Measurements from ENCODE around the gene GAK. TPM values are rescaled to one million over a fixed set of nuclear protein-coding genes. Genes with fewer than 3 reads are reported as not detected.

Gene GAK
- total RNA-seq, 1 donor from 2014 or later, result 146 TPM

DNA sequence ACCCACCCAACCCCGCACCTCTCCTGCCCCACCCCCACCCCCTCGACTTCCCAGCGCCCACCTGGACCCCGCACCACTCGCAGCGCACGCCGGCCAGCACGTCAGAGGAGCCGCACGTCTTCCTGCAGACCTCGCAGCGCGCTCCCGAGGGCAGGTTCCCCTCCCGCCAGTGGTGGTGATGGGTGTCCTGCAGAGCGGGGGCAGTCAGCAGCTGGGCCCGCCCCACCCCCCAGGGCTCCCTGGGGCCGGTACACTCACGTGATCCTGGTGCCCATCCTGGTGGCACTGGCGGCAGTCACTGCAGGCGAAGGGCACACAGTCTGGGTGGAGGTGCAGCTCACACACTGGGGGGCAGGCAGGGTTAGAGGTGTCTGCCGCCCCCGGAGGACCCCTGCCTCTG lies 36.1 kb upstream of the GAK start:
- H3K27ac Mint-ChIP-seq, result no peak overlapping the region
- no peaks in the 10 kb centered on the region for H3K4me1 Mint-ChIP-seq (ENCODE audit: low read depth)
- no peak for DNase-seq (ENCODE audit: low spot score)
- intact Hi-C loops (cut with micrococcal nuclease), result no loop called here
- no peaks in the 10 kb centered on the region for H3K27me3 Mint-ChIP-seq (ENCODE audit: insufficient read depth)
- no peaks in the 10 kb centered on the region for H3K9me3 Mint-ChIP-seq
- H3K4me3 Mint-ChIP-seq, result no peak overlapping the region
- H3K36me3 Mint-ChIP-seq (ENCODE audit: low read depth), result no peaks in the 10 kb centered on the region

DNA sequence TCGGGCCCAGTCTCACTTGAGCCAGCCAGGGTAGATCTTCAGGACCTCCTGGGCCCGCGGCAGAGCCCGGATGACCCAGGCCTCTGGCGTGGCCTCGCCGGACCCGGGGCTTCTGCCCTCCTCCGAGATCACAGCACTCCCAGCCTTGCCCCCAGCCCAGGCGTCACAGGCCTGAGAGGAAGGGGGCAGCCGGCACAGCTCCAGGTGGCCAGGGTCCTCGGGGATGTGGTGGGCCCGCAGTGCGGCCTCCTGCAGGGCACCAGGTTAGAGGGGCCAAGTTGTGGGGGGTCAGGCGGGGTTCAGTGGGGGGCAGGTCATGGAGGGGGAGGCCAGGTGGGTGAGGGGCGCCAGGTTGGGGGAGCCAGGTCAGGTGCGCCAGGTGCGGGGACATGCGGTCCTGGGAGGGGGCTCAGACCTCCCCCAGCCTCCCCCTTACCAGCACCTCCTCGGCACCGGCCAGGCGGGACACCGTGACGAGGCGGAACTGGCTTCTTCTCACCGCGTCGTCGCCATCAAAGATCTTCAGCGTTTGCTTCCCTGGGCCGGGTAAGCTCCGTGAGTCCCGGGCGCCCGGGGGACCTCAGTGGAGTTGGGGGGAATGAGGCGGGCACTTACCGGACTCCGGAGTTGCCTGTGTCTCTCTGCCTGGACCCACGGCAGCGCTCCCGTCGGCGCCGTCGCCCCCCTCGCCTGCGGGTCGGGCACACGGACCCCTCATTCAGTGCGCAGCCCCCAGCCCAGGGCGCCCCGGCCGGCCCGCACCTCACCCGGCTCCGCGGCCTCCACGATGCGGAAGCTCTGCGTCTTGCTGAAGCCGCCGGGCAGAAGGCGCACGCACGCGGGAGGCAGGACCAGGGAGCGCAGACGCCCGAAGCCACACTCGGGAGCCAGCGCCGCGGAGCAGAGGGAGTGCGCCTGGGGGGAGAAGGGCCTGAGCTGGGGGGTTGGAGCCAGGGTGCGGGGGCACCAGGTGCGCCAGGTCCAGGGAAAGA lies 35.3 kb upstream of the GAK start:
- Mint-ChIP-seq H3K4me3 (no peak overlapping the region), H3K27ac (no peak overlapping the region), H3K9me3 (no peaks in the 10 kb centered on the region), H3K36me3 (ENCODE audit: low read depth) (no peaks in the 10 kb centered on the region), H3K4me1 (ENCODE audit: low read depth) (no peaks in the 10 kb centered on the region), H3K27me3 (ENCODE audit: insufficient read depth) (no peaks in the 10 kb centered on the region)
- no peak for DNase-seq (ENCODE audit: low spot score)
- intact Hi-C loops (cut with micrococcal nuclease), result no loop called here

DNA sequence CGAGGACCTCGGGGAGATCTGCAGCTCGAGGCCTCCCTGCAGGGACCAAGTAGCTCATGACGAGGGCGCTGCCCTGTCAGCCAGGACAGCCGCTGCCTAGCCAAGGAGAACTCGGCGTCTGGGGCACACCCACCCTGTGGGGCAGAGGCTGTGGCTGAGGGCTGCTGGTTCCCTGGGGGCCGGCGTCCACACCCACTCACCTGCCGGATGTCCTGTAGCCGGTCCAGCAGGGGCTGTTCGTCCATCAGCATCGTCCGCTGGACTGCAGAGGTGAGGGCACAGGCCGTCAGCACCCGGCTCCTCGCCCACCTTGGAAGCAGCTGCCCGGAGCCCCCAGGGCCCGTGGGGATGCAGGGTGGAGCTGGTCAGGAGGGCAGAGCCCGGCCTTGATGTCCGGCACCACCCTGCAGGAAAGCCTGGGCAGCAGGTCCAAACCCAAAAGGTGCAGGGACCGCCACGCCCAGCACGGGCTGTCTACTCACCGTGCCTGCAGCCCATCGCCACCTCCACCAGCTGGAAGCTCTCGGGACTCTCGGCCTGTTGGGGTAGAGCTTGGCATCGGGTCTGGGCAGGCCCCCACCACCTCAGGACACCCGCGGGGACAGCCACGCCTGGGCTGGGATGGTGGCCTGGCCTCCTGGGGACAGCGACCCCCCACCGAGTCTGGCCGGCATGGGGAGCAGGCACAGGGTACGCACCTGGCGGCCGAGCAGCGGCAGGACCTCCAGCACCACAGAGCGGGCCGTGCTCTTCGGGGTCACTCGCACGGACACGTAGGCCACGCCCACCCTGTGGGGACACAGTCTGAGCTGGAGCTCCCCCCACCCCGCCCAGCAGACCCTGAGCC lies 34.4 kb upstream of the GAK start:
- Mint-ChIP-seq H3K4me3 (no peak overlapping the region), H3K9me3 (no peaks in the 10 kb centered on the region), H3K36me3 (ENCODE audit: low read depth) (no peaks in the 10 kb centered on the region), H3K27ac (no peak overlapping the region), H3K27me3 (ENCODE audit: insufficient read depth) (no peaks in the 10 kb centered on the region), H3K4me1 (ENCODE audit: low read depth) (no peaks in the 10 kb centered on the region)
- DNase-seq (ENCODE audit: low spot score), result no peak
- intact Hi-C loops (cut with micrococcal nuclease), result no loop called here

DNA sequence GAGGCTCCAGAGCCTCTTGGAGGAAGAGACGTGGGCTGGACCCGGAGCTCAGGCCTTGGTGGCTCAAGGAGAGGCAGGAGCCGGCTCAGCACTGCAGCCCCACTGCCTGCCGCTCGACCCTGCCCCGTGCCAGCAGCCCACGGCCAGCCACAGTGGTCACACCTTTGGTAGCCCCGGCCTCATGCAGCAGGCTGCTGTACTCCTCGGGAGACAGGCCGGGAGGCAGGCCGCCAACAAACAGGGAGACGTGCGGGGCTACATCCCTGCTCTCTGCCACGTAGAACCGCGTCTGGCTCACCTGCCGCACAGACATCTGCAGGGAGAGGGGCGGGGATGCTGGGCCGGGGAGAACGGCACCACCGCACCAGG lies 33.6 kb upstream of the GAK start:
- no peaks in the 10 kb centered on the region for H3K4me1 Mint-ChIP-seq (ENCODE audit: low read depth)
- intact Hi-C loops (cut with micrococcal nuclease), result no loop called here
- H3K36me3 Mint-ChIP-seq (ENCODE audit: low read depth), result no peaks in the 10 kb centered on the region
- H3K9me3 Mint-ChIP-seq, result no peaks in the 10 kb centered on the region
- H3K27ac Mint-ChIP-seq, result no peak overlapping the region
- DNase-seq (ENCODE audit: low spot score), result no peak
- H3K4me3 Mint-ChIP-seq, result no peak overlapping the region
- H3K27me3 Mint-ChIP-seq (ENCODE audit: insufficient read depth), result no peaks in the 10 kb centered on the region

DNA sequence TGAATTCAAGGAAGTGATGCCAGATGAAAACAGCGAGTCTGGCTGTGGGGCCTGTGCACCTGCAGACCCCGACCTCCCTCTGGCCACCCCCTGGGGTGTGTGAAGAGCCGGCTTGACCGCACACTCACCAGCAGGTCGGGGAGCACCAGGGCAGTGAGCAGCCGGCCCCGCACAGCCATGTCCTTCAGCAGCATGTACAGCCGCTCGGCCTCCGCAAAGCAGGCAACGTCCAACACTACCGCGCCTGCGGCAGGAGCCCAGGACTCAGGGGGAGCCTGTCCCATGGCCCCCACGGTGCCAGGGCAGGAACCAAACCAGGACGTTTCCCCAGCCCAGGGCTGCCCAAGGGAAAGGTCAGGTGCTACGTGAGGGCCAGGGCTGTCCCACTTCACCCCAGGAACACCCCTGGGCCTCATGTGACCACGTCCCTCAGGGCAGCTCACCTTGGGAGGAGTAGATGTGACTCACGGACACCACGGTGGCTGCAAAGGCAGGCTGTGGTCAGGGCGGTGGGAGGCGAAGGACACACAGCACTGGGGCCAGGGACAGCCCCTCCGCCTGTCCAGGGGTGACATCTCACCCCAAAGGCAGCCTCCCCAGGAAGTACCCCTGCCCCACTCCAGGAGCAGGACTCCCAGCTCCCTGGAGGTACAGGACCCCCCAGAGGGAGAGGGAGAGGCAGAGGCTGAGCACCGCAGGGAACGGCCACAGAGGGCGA lies 33.1 kb upstream of the GAK start:
- intact Hi-C loops (cut with micrococcal nuclease), result no loop called here
- Mint-ChIP-seq H3K4me3 (no peak overlapping the region), H3K27me3 (ENCODE audit: insufficient read depth) (no peaks in the 10 kb centered on the region), H3K9me3 (no peaks in the 10 kb centered on the region), H3K36me3 (ENCODE audit: low read depth) (no peaks in the 10 kb centered on the region), H3K27ac (no peak overlapping the region), H3K4me1 (ENCODE audit: low read depth) (no peaks in the 10 kb centered on the region)
- no peak for DNase-seq (ENCODE audit: low spot score)

DNA sequence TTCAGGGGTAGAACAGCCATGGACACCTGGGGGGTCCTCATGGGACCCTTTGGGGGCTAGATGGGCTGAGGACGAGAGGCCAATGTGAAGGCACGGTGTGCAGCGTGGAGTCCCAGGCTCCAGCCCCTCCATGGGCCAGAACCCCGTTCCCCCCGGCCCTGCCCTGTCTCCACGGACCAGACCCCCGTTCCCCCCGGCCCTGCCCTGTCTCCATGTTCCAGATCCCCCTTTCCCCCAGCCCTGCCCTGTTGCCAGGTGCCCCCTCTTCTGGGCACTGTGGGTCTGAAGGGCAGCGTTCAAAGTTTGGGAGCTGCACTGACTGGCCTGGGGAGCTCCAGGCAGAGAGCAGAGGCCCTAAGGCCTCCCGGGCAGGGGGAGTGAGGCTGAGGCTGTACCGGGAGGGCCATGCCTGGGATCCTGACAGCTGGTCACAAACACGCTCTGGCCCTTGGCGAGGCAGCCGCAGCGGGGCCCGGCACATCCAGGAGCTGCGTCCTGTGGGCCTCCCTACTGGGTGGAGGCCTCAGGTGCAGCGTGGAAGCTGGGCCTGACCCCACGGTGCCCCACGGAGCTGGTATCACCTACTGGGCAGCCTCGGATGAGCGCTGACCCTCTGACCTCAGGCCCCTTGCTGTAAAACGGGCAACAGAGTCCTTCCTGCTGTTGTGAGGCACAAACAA lies 32.4 kb upstream of the GAK start:
- Mint-ChIP-seq H3K27me3 (ENCODE audit: insufficient read depth) (no peaks in the 10 kb centered on the region), H3K4me3 (no peak overlapping the region)
- intact Hi-C loops (cut with micrococcal nuclease), result loop anchor here (5.0 kb wide), 1 partner anchor 372 kb away; no protein-coding TSS in a partner anchor

DNA sequence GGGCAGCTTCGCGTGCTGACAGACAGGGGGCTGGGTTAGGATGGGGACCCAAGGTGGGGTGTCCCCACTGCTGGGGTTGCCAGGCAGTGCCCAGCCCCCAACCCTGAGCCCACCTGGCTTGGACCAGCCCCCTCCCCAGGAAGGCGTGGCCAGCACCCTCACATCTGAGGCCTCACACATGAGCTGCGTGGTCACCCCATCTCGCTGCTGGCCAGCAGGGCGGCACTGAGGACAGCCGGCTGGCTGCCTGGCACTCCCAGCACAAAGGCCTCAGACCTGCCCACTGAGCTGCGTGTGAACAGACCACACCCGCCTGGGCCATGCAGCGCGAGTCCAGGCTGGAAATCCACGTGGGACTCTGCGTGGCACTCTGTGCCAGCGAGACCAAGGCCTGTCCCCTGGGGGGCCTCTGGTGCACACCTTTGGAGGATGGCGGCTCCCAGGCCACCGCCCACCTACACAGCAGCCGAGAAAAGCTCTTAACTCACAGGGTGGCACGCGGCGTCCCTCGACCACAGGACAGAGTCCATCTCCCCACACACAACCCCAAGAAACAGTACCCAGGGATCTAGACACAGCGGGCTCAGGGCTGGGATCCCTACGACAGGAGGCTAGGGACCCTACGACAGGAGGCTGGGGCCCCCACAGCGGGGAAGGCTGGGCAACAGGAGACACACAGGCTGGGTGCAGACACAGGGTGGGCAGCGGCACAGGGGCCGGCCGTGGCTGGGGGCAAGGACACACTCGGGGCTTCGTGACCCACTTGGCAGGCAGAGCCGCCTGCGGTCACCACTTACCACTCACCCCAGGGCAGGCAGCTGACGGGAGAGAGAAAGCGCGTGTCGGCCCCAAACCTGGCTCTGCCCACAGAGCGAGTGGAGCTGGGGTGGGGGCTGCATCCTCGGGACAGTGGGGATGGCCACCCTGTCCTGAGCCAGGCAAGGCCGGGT lies 31.4 kb upstream of the GAK start:
- H3K9me3 Mint-ChIP-seq, result no peaks in the 10 kb centered on the region
- intact Hi-C loops (cut with micrococcal nuclease), result loop anchor here (5.0 kb wide), 1 partner anchor 371 kb away; no protein-coding TSS in a partner anchor

More for the DNA sequence above, 32.4 kb upstream of the GAK start:
- H3K9me3 Mint-ChIP-seq, result no peaks in the 10 kb centered on the region
- H3K27ac Mint-ChIP-seq, result no peak overlapping the region
- no peaks in the 10 kb centered on the region for H3K36me3 Mint-ChIP-seq (ENCODE audit: low read depth)
- H3K4me1 Mint-ChIP-seq (ENCODE audit: low read depth), result no peaks in the 10 kb centered on the region
- DNase-seq (ENCODE audit: low spot score), result no peak

DNA sequence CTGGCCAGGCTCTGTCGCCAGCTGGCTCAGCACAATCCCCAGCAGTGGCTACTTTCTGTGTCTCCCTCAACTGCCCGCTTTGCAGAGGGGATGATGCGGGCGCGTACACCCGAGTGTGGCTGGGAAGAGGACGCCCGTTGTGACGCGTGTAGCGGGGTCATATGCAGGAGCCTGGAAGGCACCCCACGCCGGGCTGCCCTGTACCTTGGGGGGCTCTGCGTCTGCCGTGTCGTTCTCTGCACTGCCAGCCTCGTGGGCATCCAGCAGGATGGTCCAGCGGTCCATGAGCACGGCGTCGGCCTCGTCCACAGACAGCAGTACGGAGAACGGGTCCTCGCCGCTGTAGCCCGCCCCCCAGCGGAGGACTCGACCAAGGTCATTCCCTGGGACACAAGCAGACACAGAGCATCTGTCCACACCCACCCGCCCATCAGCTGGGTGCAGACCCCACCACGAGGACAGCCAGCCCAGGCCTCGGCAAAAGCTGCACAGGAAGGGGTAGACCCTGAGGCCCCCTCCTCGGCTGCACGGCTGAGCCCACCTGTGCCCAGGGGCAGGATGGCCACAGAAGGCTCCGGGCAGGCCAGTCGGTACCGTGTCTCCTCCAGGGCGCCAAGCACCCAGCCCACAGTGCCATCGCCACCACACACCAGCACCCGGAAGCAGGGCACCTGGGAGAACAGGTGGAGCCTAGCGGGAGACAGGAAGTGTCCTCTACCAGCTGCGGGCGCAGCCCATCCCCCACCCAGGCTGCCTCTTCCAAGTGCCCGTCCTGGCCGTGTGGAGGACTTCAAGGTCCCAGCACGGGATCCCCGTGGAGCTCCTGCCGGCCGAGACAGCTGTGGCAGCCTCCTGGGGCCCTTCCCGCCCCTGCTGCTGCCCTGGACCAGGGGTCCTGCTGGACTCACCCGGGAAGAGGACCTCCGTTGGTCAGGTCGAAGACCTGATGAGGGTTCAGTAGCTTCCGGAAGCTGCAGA lies 30.4 kb upstream of the GAK start:
- no peaks in the 10 kb centered on the region for H3K36me3 Mint-ChIP-seq (ENCODE audit: low read depth)
- DNase-seq (ENCODE audit: low spot score), result no peak
- no peak overlapping the region for H3K4me3 Mint-ChIP-seq
- intact Hi-C loops (cut with micrococcal nuclease), result loop anchor here (5.0 kb wide), 1 partner anchor 370 kb away; no protein-coding TSS in a partner anchor
- no peaks in the 10 kb centered on the region for H3K27me3 Mint-ChIP-seq (ENCODE audit: insufficient read depth)
- no peaks in the 10 kb centered on the region for H3K4me1 Mint-ChIP-seq (ENCODE audit: low read depth)
- H3K27ac Mint-ChIP-seq, result no peak overlapping the region
- no peaks in the 10 kb centered on the region for H3K9me3 Mint-ChIP-seq

More for the DNA sequence above, 31.4 kb upstream of the GAK start:
- no peak overlapping the region for H3K4me3 Mint-ChIP-seq
- H3K36me3 Mint-ChIP-seq (ENCODE audit: low read depth), result no peaks in the 10 kb centered on the region
- H3K4me1 Mint-ChIP-seq (ENCODE audit: low read depth), result no peaks in the 10 kb centered on the region
- DNase-seq (ENCODE audit: low spot score), result no peak
- H3K27ac Mint-ChIP-seq, result no peak overlapping the region
- H3K27me3 Mint-ChIP-seq (ENCODE audit: insufficient read depth), result no peaks in the 10 kb centered on the region

DNA sequence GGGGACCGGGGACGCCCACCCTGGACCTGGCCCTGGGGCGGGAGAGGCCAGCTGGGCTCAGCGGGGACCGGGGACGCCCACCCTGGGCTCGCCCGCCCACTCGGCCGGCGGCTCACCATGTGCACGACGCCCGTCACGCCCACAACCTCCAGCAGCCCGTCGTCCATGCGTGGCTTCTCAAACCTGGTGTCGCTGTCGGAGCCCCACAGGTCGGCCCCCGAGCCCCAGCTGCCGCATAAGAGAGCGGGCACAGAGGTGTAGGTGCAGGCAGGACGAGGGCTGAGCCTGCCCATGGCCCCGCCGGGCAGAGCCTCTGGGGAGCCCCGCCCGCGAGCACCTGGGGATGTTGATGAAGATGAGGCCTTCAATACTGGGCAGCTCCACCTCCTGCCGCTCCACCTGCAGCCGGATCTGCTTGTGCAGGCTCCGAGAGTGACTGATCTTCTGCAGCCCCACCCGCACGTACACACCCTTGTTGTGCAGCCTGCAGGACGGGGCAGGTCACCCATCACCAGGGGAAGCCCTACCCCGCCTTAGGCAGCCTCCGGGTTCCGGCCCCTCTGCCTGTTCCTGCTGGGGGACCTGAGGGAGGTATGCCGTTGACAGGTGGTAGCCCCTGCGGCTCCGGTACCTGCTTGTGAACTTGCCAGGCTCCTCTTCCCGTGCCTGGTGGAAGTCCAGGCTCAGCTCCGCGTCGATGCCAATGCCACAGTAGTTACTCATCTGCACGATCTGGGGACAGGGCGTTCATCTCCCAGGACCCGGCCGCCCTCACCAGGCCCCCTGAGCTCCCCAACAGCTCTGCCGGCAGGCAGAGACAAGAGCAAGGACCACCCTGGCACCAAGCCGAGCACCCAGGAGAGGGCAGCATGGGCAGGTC lies 29.5 kb upstream of the GAK start:
- DNase-seq (ENCODE audit: low spot score), result no peak
- Mint-ChIP-seq H3K27me3 (ENCODE audit: insufficient read depth) (no peaks in the 10 kb centered on the region), H3K4me1 (ENCODE audit: low read depth) (no peaks in the 10 kb centered on the region), H3K9me3 (no peaks in the 10 kb centered on the region), H3K36me3 (ENCODE audit: low read depth) (no peaks in the 10 kb centered on the region), H3K4me3 (no peak overlapping the region), H3K27ac (no peak overlapping the region)
- intact Hi-C loops (cut with micrococcal nuclease), result loop anchor here (5.0 kb wide), 1 partner anchor 369 kb away; no protein-coding TSS in a partner anchor
